HG03139 (cell line): Measurements from ENCODE around the gene EXOG.

Experiments
- ATAC-seq: cut with Tn5 transposase; IDR thresholded peaks from one replicate; pipeline ENCODE4 v1.9.1; 2021; ENCODE audit not compliant: unreplicated experiment

Gene EXOG

GRCh38 chr3:38473229-38473628 lies 22.9 kb upstream of the EXOG start:
- ATAC-seq, result no peak

- no peak for ATAC-seq
Measured at GRCh38 chr3:38474928-38475605, 21.1 kb upstream of the EXOG start.

GRCh38 chr3:38475716-38476115 lies 20.4 kb upstream of the EXOG start:
- no peak for ATAC-seq

GRCh38 chr3:38476157-38476756 lies 19.9 kb upstream of the EXOG start:
- ATAC-seq, result no peak

- no peak for ATAC-seq
Measured at GRCh38 chr3:38477057-38477820, 18.9 kb upstream of the EXOG start.

- no peak for ATAC-seq
Measured at GRCh38 chr3:38477839-38478450, 18.2 kb upstream of the EXOG start.

GRCh38 chr3:38478901-38479300 lies 17.2 kb upstream of the EXOG start:
- ATAC-seq, result no peak

- no peak for ATAC-seq
Measured at GRCh38 chr3:38479431-38480092, 16.6 kb upstream of the EXOG start.

- no peak for ATAC-seq
Measured at GRCh38 chr3:38480093-38480445, 16.1 kb upstream of the EXOG start.

GRCh38 chr3:38480930-38481329 lies 15.2 kb upstream of the EXOG start:
- ATAC-seq, result no peak

GRCh38 chr3:38482951-38483350 lies 13.2 kb upstream of the EXOG start:
- no peak for ATAC-seq

- peak; percentile 87 for ATAC-seq
Measured at GRCh38 chr3:38487323-38487722, 8.8 kb upstream of the EXOG start.

- no peak for ATAC-seq
Measured at GRCh38 chr3:38488949-38489348, 7.2 kb upstream of the EXOG start.

- ATAC-seq, result no peak
Measured at GRCh38 chr3:38489766-38490165, 6.4 kb upstream of the EXOG start.

GRCh38 chr3:38490281-38491030 lies 5.7 kb upstream of the EXOG start:
- no peak for ATAC-seq

- no peak for ATAC-seq
Measured at GRCh38 chr3:38491215-38491614, 4.9 kb upstream of the EXOG start.

GRCh38 chr3:38493031-38493430 lies 3.1 kb upstream of the EXOG start:
- ATAC-seq, result no peak

- ATAC-seq, result no peak
Measured at GRCh38 chr3:38497031-38497430, 891 bp downstream of the EXOG start.

GRCh38 chr3:38500688-38501417 lies 4.7 kb downstream of the EXOG start:
- ATAC-seq, result no peak

- peak; percentile 98 for ATAC-seq
Measured at GRCh38 chr3:38507120-38507519, 11.0 kb downstream of the EXOG start.
